ENCODE measurements around the gene FAM177B. TPM values are rescaled to one million over a fixed set of nuclear protein-coding genes. Genes with fewer than 3 reads are reported as not detected.

FAM177B gene
- total and polyA plus RNA-seq, 4 donors = 0.09 to 0.17 TPM; not detected in 2

- TF ChIP-seq ZBTB33 (IDR thresholded peaks at IDR 0.05) = no peak
Measured at GRCh38 chr1:222785529-222785928, 48.5 kb downstream of the FAM177B start (continued).

DNA sequence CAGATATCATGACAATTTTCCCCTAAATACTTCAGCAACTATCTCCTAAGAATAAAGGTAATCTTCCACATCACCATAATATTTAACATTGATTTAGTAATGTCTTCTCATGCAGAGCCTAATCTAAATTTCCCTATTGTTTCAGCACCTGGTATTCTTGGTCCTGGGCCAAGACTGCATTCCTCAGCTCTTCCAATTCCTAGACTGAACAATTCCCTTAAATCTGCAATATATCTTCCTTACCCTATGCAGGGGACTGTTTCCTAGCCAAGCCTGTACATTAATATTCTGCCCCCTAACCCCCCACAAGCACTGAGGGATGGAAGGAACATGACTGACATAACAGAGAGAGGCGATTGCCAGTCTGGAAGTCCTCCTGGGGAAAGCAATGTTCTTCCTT is 49.1 kb downstream of the FAM177B start:
- no peak overlapping the region for H3K9ac ChIP-seq (ENCODE audit: low read depth in 1 of 2, low read length in 2 of 2)
- TF ChIP-seq TAF1 (conservative IDR thresholded peaks at IDR 0.05) (no peak), ZBTB33 (IDR thresholded peaks at IDR 0.05) (no peak), FOXA2 (IDR thresholded peaks at IDR 0.05) (no peak), FOXA1 (IDR thresholded peaks at IDR 0.05) (no peak), SP1 (IDR thresholded peaks at IDR 0.05) (no peak), ATF3 (IDR thresholded peaks at IDR 0.05) (no peak), RAD21 (IDR thresholded peaks at IDR 0.05) (no peak), EGR1 (IDR thresholded peaks at IDR 0.05; ENCODE audit: low read depth in 2 of 2) (no peak), HNF4G (IDR thresholded peaks at IDR 0.05) (no peak), RXRA (IDR thresholded peaks at IDR 0.05) (no peak), HNF4A (conservative IDR thresholded peaks at IDR 0.05) (no peak), YY1 (IDR thresholded peaks at IDR 0.05) (no peak), NR2F2 (IDR thresholded peaks at IDR 0.05) (no peak), MAX (IDR thresholded peaks at IDR 0.05) (no peak)
- TF ChIP-seq, protein P1, sequence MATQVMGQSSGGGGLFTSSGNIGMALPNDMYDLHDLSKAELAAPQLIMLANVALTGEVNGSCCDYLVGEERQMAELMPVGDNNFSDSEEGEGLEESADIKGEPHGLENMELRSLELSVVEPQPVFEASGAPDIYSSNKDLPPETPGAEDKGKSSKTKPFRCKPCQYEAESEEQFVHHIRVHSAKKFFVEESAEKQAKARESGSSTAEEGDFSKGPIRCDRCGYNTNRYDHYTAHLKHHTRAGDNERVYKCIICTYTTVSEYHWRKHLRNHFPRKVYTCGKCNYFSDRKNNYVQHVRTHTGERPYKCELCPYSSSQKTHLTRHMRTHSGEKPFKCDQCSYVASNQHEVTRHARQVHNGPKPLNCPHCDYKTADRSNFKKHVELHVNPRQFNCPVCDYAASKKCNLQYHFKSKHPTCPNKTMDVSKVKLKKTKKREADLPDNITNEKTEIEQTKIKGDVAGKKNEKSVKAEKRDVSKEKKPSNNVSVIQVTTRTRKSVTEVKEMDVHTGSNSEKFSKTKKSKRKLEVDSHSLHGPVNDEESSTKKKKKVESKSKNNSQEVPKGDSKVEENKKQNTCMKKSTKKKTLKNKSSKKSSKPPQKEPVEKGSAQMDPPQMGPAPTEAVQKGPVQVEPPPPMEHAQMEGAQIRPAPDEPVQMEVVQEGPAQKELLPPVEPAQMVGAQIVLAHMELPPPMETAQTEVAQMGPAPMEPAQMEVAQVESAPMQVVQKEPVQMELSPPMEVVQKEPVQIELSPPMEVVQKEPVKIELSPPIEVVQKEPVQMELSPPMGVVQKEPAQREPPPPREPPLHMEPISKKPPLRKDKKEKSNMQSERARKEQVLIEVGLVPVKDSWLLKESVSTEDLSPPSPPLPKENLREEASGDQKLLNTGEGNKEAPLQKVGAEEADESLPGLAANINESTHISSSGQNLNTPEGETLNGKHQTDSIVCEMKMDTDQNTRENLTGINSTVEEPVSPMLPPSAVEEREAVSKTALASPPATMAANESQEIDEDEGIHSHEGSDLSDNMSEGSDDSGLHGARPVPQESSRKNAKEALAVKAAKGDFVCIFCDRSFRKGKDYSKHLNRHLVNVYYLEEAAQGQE (IDR thresholded peaks at IDR 0.05) = no peak
- H3K4me1 ChIP-seq (ENCODE audit: control insufficient read depth in 4 of 4, insufficient read depth in 4 of 4, low read length in 3 of 4) = no peaks in the 10 kb centered on the region
- no peak overlapping the region for H3K4me3 ChIP-seq (ENCODE audit: low read depth in 1 of 3, low read length in 3 of 3)
- WGBS = 83% methylated on average over 1 of the region's 1 CpG
- H3K27me3 ChIP-seq (ENCODE audit: control insufficient read depth in 4 of 4, insufficient read depth in 4 of 4, low read length in 3 of 4) = no peaks in the 10 kb centered on the region
- H3K36me3 ChIP-seq (ENCODE audit: control insufficient read depth in 4 of 4, insufficient read depth in 3 of 4, low read depth in 1 of 4, low read length in 3 of 4) = no peaks in the 10 kb centered on the region
- no peak overlapping the region for H3K27ac ChIP-seq (ENCODE audit: low read depth in 1 of 2, low read length in 2 of 2)
- H3K9me3 ChIP-seq (ENCODE audit: control insufficient read depth in 4 of 4, low read length in 3 of 4) = no peaks in the 10 kb centered on the region
- no peak for DNase-seq (ENCODE audit: low spot score)

Measured in liver (tissue), 9 donors.